WTC11 (cell line): ENCODE data around the gene BPHL. TPM values are rescaled to one million over a fixed set of nuclear protein-coding genes. Genes with fewer than 3 reads are reported as not detected.
A peak's percentile ranks its signal among the peaks of the same experiment; 100 is the strongest.

Source experiments
- ATAC-seq: fragments of 200-7000 bp; cut with Tn5 transposase; 2 replicates; pipeline ENCODE4 v1.10.0; 2021; ENCODE audit warnings: mild to moderate bottlenecking, moderate library complexity
- CTCF ChIA-PET: fragments of 300-600 bp; sonication (Branson Sonifier 250); formaldehyde crosslinking; loops from one replicate; lab custom pipeline; 2021; ENCODE audit warnings: antibody characterized with exemption; lab: Charles Lee
- POLR2A ChIA-PET: fragments of 350-600 bp; sonication (Branson Sonifier 250); formaldehyde crosslinking; loops from one replicate; lab custom pipeline; 2021; ENCODE audit warnings: antibody characterized with exemption; lab: Charles Lee
- DNase-seq: peaks from one replicate; pipeline ENCODE4 v3.0.0; 2021; ENCODE audit warnings: low spot score
- H3K27ac Mint-ChIP-seq: 2 replicates; pipeline ENCODE4 v1.8.0; 2021; ENCODE audit warnings: mixed read lengths
- H3K27me3 Mint-ChIP-seq: 2 replicates; pipeline ENCODE4 v1.8.0; 2021; ENCODE audit warnings: low read depth, mild to moderate bottlenecking, moderate library complexity, mixed read lengths
- H3K36me3 Mint-ChIP-seq: 2 replicates; pipeline ENCODE4 v1.8.0; 2021; ENCODE audit warnings: mixed read lengths
- H3K4me1 Mint-ChIP-seq: 2 replicates; pipeline ENCODE4 v1.8.0; 2022; ENCODE audit warnings: mixed read lengths
- H3K4me3 Mint-ChIP-seq: 2 replicates; pipeline ENCODE4 v1.8.0; 2021; ENCODE audit warnings: mild to moderate bottlenecking, moderate library complexity, mixed read lengths
- H3K9me3 Mint-ChIP-seq: 2 replicates; pipeline ENCODE4 v1.8.0; 2021; ENCODE audit warnings: mixed read lengths
- ESRRA ChIP-seq: sonication (generic); formaldehyde crosslinking; IDR thresholded peaks from 2 replicates; pipeline ENCODE4 v1.8.1; 2022; ENCODE audit warnings: mild to moderate bottlenecking, missing genetic modification reagents, borderline replicate concordance
- IRF2 ChIP-seq: sonication (generic); formaldehyde crosslinking; IDR thresholded peaks from 2 replicates; pipeline ENCODE4 v1.8.0; 2022; ENCODE audit warnings: low read depth, missing genetic modification reagents, borderline replicate concordance
- KAT7 ChIP-seq: sonication (generic); formaldehyde crosslinking; IDR thresholded peaks from 2 replicates; pipeline ENCODE4 v1.8.1; 2023; ENCODE audit warnings: missing genetic modification reagents, mild to moderate bottlenecking, borderline replicate concordance
- NFATC4 ChIP-seq: fragments of 250-450 bp; sonication (Bioruptor Pico); IDR thresholded peaks from 2 replicates; pipeline ENCODE4 v1.9.0; 2021; ENCODE audit warnings: mild to moderate bottlenecking
- NFE2L1 ChIP-seq: sonication (generic); formaldehyde crosslinking; IDR thresholded peaks from 2 replicates; pipeline ENCODE4 v1.8.1; 2023; ENCODE audit warnings: missing genetic modification reagents
- PRRX2 ChIP-seq: fragments of 250-450 bp; sonication (Bioruptor Pico); IDR thresholded peaks from 2 replicates; pipeline ENCODE4 v1.8.0; 2021; ENCODE audit warnings: mild to moderate bottlenecking
- RELA ChIP-seq: sonication (generic); formaldehyde crosslinking; IDR thresholded peaks from 2 replicates; pipeline ENCODE4 v1.8.1; 2022; ENCODE audit warnings: missing genetic modification reagents, mild to moderate bottlenecking, borderline replicate concordance
- TEAD1 ChIP-seq: sonication (generic); formaldehyde crosslinking; IDR thresholded peaks from 2 replicates; pipeline ENCODE4 v1.8.0; 2022; ENCODE audit warnings: mild to moderate bottlenecking, missing genetic modification reagents
- ZNF138 ChIP-seq: sonication (generic); formaldehyde crosslinking; conservative IDR thresholded peaks from 2 replicates; pipeline ENCODE4 v1.8.1; 2022; ENCODE audit warnings: mild to moderate bottlenecking, moderate library complexity, missing genetic modification reagents
- ZNF219 ChIP-seq: sonication (generic); formaldehyde crosslinking; IDR thresholded peaks from 2 replicates; pipeline ENCODE4 v1.8.0; 2023; ENCODE audit warnings: missing genetic modification reagents, mild to moderate bottlenecking, borderline replicate concordance
- ZNF396 ChIP-seq: fragments of 250-450 bp; sonication (Bioruptor Pico); IDR thresholded peaks from 2 replicates; pipeline ENCODE4 v1.8.0; 2021; ENCODE audit warnings: mild to moderate bottlenecking, moderate library complexity, borderline replicate concordance
- ZNF416 ChIP-seq: fragments of 250-450 bp; sonication (Bioruptor Pico); IDR thresholded peaks from 2 replicates; pipeline ENCODE4 v1.9.0; 2021; ENCODE audit warnings: mild to moderate bottlenecking, inconsistent platforms
- total RNA-seq: library from RNA; stranded (reverse); gene quantifications from 3 replicates; pipeline ENCODE4 v1.2.3, GENCODE V29; 2021
- TF ChIP-seq, protein P1 (sequence below): sonication (generic); formaldehyde crosslinking; conservative IDR thresholded peaks from 2 replicates; pipeline ENCODE4 v1.8.1; 2022; ENCODE audit warnings: mild to moderate bottlenecking, missing genetic modification reagents
- TF ChIP-seq, protein P2 (sequence below): fragments of 200-600 bp; IDR thresholded peaks from 2 replicates; pipeline ENCODE4 v1.8.0; 2022; ENCODE audit warnings: antibody characterized with exemption
- TF ChIP-seq, protein P3 (sequence below): sonication (generic); formaldehyde crosslinking; IDR thresholded peaks from 2 replicates; pipeline ENCODE4 v1.8.0; 2022; ENCODE audit warnings: missing genetic modification reagents

The BPHL gene
- total RNA-seq, 1 experiment from 2014 or later, result 29.7 TPM

GRCh38 chr6:3144571-3144970 lies 26.1 kb downstream of the BPHL start:
- peaks cover 55% of the 10 kb centered on the region for H3K36me3 Mint-ChIP-seq
- H3K4me1 Mint-ChIP-seq, result peaks cover 20% of the 10 kb centered on the region
- POLR2A ChIA-PET, result interaction anchor here (0.7 kb wide), 1 partner anchor 169 kb away, joined by 7 read pairs; no protein-coding TSS in a partner anchor
- TF ChIP-seq ZNF396 (CRISPR knock-in tag) (no peak), TEAD1 (CRISPR knock-in tag) (no peak), ZNF138 (CRISPR knock-in tag) (no peak)
- TF ChIP-seq, protein P1, sequence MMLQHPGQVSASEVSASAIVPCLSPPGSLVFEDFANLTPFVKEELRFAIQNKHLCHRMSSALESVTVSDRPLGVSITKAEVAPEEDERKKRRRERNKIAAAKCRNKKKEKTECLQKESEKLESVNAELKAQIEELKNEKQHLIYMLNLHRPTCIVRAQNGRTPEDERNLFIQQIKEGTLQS (CRISPR knock-in tag), result no peak
- TF ChIP-seq, all 79 proteins: peak for 0
- Mint-ChIP-seq H3K27me3 (no peaks in the 10 kb centered on the region), H3K9me3 (peaks cover 10% of the 10 kb centered on the region), H3K27ac (peak overlapping the region; percentile 84; the same call in 1 of the 2 replicates), H3K4me3 (no peak overlapping the region)
- DNase-seq (no peak), ATAC-seq (no peak)
- CTCF ChIA-PET, result interaction anchor here (0.6 to 0.7 kb wide), 2 partner anchors 18 to 234 kb away, joined by 3 to 5 read pairs; no protein-coding TSS in a partner anchor

- peaks cover 21% of the 10 kb centered on the region for H3K4me1 Mint-ChIP-seq
- peaks cover 10% of the 10 kb centered on the region for H3K9me3 Mint-ChIP-seq
- ChIA-PET CTCF (interaction anchor here (0.6 to 1.8 kb wide), 7 partner anchors 21 to 104 kb away, joined by 3 to 9 read pairs (median 4); no protein-coding TSS in a partner anchor), POLR2A (interaction anchor here (0.7 kb wide), 1 partner anchor 18 kb away, joined by 3 read pairs; no protein-coding TSS in a partner anchor)
- no peak overlapping the region for H3K27ac Mint-ChIP-seq
- H3K4me3 Mint-ChIP-seq, result no peak overlapping the region
- DNase-seq (no peak), ATAC-seq (peak; percentile 29)
- no peak for TF ChIP-seq NFE2L1 (CRISPR knock-in tag)
- no peak for TF ChIP-seq ZNF219 (CRISPR knock-in tag)
- TF ChIP-seq, protein P1 (CRISPR knock-in tag), result no peak
- TF ChIP-seq, protein P2, sequence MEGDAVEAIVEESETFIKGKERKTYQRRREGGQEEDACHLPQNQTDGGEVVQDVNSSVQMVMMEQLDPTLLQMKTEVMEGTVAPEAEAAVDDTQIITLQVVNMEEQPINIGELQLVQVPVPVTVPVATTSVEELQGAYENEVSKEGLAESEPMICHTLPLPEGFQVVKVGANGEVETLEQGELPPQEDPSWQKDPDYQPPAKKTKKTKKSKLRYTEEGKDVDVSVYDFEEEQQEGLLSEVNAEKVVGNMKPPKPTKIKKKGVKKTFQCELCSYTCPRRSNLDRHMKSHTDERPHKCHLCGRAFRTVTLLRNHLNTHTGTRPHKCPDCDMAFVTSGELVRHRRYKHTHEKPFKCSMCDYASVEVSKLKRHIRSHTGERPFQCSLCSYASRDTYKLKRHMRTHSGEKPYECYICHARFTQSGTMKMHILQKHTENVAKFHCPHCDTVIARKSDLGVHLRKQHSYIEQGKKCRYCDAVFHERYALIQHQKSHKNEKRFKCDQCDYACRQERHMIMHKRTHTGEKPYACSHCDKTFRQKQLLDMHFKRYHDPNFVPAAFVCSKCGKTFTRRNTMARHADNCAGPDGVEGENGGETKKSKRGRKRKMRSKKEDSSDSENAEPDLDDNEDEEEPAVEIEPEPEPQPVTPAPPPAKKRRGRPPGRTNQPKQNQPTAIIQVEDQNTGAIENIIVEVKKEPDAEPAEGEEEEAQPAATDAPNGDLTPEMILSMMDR, result no peak
- peak; percentile 93 for TF ChIP-seq ZNF416 (CRISPR knock-in tag)
- TF ChIP-seq ESRRA (CRISPR knock-in tag), result no peak
- TF ChIP-seq RELA (CRISPR knock-in tag), result no peak
- H3K36me3 Mint-ChIP-seq, result peaks cover 55% of the 10 kb centered on the region
- no peaks in the 10 kb centered on the region for H3K27me3 Mint-ChIP-seq
Measured at GRCh38 chr6:3147914-3148757, 29.6 kb downstream of the BPHL start.

GRCh38 chr6:3151691-3152090 lies 33.2 kb downstream of the BPHL start:
- CTCF ChIA-PET, result no interaction called here
- H3K4me3 Mint-ChIP-seq, result no peak overlapping the region
- peaks cover 7% of the 10 kb centered on the region for H3K9me3 Mint-ChIP-seq
- ATAC-seq (no peak), DNase-seq (no peak)
- H3K36me3 Mint-ChIP-seq, result peaks cover 63% of the 10 kb centered on the region
- TF ChIP-seq PRRX2 (CRISPR knock-in tag), result no peak
- no peak for TF ChIP-seq ESRRA (CRISPR knock-in tag)
- TF ChIP-seq, protein P3, sequence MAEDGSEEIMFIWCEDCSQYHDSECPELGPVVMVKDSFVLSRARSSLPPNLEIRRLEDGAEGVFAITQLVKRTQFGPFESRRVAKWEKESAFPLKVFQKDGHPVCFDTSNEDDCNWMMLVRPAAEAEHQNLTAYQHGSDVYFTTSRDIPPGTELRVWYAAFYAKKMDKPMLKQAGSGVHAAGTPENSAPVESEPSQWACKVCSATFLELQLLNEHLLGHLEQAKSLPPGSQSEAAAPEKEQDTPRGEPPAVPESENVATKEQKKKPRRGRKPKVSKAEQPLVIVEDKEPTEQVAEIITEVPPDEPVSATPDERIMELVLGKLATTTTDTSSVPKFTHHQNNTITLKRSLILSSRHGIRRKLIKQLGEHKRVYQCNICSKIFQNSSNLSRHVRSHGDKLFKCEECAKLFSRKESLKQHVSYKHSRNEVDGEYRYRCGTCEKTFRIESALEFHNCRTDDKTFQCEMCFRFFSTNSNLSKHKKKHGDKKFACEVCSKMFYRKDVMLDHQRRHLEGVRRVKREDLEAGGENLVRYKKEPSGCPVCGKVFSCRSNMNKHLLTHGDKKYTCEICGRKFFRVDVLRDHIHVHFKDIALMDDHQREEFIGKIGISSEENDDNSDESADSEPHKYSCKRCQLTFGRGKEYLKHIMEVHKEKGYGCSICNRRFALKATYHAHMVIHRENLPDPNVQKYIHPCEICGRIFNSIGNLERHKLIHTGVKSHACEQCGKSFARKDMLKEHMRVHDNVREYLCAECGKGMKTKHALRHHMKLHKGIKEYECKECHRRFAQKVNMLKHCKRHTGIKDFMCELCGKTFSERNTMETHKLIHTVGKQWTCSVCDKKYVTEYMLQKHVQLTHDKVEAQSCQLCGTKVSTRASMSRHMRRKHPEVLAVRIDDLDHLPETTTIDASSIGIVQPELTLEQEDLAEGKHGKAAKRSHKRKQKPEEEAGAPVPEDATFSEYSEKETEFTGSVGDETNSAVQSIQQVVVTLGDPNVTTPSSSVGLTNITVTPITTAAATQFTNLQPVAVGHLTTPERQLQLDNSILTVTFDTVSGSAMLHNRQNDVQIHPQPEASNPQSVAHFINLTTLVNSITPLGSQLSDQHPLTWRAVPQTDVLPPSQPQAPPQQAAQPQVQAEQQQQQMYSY, result no peak
- TF ChIP-seq NFATC4, result no peak
- TF ChIP-seq KAT7 (CRISPR knock-in tag), result no peak
- TF ChIP-seq IRF2, result no peak
- H3K27ac Mint-ChIP-seq, result peak overlapping the region; percentile 2; the same call in 1 of the 2 replicates
- POLR2A ChIA-PET, result no interaction called here
- peaks cover 22% of the 10 kb centered on the region for H3K4me1 Mint-ChIP-seq
- no peaks in the 10 kb centered on the region for H3K27me3 Mint-ChIP-seq
